WI38 (cell line): Measurements from ENCODE around the gene TBX10.

Experiments
- H3K4me3 ChIP-seq: 2 replicates; pipeline ENCODE4 v1.5.1; 2011; ENCODE audit warnings: low read depth, mild to moderate bottlenecking, control low read depth, low read length
- TF ChIP-seq, protein P1 (sequence below): IDR thresholded peaks from 2 replicates; pipeline ENCODE4 v1.5.1; 2012; ENCODE audit warnings: low read depth, mild to moderate bottlenecking, control low read depth, low read length

TBX10 gene

DNA sequence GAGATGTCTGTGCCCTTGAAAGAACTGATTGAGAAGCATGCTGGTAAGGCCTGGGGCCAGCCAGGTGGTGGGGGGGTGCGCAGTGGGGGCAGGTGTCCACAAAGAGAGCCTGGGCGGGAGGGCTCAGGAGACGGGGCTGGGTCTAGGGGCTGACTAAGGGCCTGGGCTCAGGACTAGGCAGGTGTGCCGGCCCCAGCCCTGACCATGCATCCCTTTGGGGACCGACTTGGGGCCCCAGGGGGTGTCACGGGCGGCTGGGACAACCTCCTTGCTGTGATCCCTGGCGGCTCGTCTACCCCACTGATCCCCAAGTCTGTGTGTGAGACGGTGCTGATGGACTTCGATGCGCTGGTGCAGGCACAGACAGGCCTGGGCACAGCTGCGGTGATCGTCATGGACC, 28.4 kb downstream of the TBX10 start:
- no peak overlapping the region for H3K4me3 ChIP-seq
- TF ChIP-seq, protein P1, sequence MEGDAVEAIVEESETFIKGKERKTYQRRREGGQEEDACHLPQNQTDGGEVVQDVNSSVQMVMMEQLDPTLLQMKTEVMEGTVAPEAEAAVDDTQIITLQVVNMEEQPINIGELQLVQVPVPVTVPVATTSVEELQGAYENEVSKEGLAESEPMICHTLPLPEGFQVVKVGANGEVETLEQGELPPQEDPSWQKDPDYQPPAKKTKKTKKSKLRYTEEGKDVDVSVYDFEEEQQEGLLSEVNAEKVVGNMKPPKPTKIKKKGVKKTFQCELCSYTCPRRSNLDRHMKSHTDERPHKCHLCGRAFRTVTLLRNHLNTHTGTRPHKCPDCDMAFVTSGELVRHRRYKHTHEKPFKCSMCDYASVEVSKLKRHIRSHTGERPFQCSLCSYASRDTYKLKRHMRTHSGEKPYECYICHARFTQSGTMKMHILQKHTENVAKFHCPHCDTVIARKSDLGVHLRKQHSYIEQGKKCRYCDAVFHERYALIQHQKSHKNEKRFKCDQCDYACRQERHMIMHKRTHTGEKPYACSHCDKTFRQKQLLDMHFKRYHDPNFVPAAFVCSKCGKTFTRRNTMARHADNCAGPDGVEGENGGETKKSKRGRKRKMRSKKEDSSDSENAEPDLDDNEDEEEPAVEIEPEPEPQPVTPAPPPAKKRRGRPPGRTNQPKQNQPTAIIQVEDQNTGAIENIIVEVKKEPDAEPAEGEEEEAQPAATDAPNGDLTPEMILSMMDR, result no peak

DNA sequence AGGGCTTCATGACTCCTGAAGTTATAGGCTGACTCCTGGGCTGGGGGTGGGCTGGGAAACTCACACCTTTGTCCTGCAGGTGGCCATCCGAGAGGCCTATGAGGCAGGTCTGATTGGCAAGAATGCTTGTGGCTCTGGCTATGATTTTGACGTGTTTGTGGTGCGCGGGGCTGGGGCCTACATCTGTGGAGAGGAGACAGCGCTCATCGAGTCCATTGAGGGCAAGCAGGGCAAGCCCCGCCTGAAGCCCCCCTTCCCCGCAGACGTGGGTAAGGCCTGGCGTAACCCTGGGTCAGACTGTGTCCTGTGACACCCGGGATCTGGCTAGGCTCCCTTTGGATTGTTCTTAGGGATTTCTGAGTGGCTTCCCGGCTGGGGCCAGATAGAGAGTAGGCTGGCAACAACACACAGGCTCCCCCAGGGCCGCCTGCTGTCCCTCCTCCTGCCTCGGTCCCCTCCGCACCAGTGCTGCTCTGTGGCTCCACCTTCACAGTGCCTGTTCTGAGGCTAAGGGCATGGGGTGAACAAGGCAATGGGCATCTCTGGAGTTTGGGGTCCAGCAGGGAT, 29.2 kb downstream of the TBX10 start:
- no peak overlapping the region for H3K4me3 ChIP-seq
- TF ChIP-seq, protein P1, result no peak

DNA sequence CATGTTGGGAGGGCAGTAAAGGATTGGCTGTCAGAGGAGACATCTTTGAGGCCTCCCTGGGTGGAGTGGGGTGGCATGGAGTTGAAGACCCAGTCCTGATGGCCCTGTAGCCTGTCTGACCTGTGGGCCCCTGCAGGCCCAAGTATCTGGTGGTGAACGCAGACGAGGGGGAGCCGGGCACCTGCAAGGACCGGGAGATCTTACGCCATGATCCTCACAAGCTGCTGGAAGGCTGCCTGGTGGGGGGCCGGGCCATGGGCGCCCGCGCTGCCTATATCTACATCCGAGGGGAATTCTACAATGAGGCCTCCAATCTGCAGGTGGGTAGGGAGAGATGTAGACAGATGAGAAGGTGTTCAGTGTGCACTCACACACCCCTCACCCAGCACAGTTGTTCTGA, 30.2 kb downstream of the TBX10 start:
- TF ChIP-seq, protein P1, result no peak
- H3K4me3 ChIP-seq, result no peak overlapping the region

DNA sequence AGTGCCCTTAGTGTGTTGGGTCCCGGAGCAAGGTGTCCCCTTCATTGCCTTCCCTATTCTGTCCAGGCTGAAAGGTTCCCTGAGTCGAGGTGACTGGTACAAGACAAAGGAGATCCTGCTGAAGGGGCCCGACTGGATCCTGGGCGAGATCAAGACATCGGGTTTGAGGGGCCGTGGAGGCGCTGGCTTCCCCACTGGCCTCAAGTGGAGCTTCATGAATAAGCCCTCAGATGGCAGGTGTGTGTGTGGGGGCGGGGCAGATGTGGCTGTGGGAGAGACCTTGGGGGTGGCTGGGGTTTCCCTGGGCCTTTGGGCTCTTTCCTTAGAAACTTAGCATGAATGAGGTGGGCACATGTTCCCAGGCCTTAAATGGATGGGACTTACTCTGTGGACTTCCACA, 31.1 kb downstream of the TBX10 start:
- no peak overlapping the region for H3K4me3 ChIP-seq
- TF ChIP-seq, protein P1, result no peak

DNA sequence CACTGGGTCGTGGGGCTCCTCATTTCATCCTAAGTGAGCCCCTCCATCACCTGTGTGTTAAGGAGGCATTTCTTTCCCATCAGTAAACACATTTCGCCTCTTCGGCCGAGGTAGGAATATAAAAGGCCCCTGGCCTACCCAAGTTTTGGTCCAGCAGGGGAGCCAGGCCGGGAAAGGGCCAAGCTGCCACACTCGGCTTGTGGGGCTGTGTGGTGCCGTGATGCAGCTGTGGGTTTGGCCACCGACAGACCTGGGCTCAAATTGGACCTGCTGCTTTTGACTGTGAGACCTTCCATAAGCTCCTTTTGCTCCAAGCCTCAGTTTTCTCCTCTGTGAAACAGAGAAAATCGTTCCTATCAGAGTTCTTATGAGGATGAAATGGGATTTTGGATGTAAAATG, 32.1 kb downstream of the TBX10 start:
- H3K4me3 ChIP-seq, result peak overlapping the region; percentile 98
- TF ChIP-seq, protein P1, result no peak

DNA sequence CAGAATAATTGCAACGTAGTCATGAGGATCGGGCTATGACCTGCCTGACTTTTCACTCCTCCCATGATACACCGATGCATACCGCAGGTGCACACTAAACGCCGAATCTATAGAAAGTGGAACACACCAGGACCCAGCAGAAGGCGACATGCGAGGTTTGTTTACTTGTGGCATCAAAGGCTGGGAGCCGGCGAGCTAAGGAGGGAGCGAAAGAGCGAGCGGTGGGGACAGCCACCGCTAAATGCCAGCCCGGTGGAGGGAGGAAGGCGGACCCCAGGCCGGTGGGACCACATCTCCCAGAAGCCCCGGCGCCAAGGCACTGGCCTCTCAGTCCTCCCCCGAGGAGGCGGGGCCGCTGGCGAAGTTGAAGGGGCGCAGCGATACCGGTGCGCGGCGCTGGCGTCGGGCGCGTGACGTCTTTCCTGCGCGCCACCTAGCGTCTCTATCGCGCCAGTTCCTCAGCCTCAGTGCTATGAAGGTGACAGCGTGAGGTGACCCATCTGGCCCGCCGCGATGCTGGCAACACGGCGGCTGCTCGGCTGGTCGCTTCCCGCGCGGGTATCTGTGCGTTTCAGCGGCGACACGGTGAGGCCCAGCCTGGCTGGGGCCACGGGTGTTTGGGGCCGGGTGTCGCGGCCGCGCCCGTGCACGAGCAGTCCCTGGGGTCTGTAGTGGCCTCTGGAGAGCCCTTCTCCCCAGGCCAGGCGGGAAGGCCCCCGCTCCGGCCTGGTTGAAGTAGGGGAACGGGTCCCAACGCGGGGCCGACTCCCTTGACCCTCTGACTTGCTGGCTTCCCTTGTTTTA, 32.9 kb downstream of the TBX10 start, which contains the start of gene NDUFV1:
TSS of gene NDUFV1 (plus strand) at position 445 of the 804 bp plus-strand sequence. CDS start at position 514, 69 bp downstream.
- TF ChIP-seq, protein P1, result 0 out of 2 replicates have a peak, but pooled peaks have one; percentile 21

DNA sequence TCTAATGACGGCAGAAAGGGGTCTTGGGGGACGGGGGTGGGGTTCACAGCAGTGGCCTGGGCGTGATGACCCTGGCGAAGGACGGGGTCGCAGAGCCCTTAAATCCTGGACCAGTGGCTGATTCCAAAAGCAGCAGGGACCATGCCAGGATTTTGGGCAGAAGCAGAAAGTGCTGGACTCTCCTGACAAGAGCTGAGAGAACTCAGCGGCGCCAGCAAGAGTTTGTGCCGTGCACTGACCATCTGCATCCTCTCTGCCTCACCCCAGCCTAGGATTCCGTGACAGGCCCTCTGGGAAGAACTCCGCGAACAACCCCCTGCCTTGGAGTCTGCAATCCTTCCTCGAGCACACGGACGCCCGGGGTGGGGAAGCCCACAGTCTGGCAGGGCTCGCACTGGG, 33.5 kb downstream of the TBX10 start:
- TF ChIP-seq, protein P1, result no peak
- peak overlapping the region; percentile 98 for H3K4me3 ChIP-seq

More for the DNA sequence above, 32.9 kb downstream of the TBX10 start, which contains the start of gene NDUFV1:
- peak within 1 kb of the TSS; percentile 98 for H3K4me3 ChIP-seq
